ENCODE results near the gene SMAD5.

SMAD5 gene

DNA sequence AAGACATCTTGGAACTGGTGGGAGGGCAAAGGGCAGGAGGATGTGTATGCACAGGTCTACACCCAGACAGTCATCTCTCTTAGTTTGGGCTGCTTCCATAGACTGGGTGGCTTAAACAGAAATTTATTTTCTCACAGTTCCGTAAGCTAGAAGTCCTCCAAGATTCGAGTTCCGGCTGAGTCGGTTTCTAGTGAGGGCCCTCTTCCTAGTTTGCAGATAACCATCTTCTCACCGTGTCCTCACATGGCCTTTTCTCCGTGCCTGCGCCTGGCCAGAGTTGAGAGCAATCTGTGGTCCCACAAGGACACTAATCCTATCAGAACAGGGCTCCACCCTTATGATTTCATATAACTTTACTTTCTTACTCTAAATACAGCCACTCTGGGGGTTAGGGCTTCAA lies 56.2 kb downstream of the SMAD5 start:
- Histone ChIP-seq H3K4me3 (ENCODE audit: low read depth in 1 of 2, low read length in 1 of 2) (no peak overlapping the region), H3K4me1 (ENCODE audit: control insufficient read depth in 1 of 2, insufficient read depth in 1 of 2, low read depth in 1 of 2, low read length in 1 of 2) (peaks cover 0 to 4% of the 10 kb centered on the region in 2 experiments), H3K27me3 (peaks cover 48% of the 10 kb centered on the region), H3K27ac (no peak overlapping the region), H3K9me3 (no peaks in the 10 kb centered on the region), H3K36me3 (no peaks in the 10 kb centered on the region)
- TF ChIP-seq, protein P1, sequence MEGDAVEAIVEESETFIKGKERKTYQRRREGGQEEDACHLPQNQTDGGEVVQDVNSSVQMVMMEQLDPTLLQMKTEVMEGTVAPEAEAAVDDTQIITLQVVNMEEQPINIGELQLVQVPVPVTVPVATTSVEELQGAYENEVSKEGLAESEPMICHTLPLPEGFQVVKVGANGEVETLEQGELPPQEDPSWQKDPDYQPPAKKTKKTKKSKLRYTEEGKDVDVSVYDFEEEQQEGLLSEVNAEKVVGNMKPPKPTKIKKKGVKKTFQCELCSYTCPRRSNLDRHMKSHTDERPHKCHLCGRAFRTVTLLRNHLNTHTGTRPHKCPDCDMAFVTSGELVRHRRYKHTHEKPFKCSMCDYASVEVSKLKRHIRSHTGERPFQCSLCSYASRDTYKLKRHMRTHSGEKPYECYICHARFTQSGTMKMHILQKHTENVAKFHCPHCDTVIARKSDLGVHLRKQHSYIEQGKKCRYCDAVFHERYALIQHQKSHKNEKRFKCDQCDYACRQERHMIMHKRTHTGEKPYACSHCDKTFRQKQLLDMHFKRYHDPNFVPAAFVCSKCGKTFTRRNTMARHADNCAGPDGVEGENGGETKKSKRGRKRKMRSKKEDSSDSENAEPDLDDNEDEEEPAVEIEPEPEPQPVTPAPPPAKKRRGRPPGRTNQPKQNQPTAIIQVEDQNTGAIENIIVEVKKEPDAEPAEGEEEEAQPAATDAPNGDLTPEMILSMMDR (IDR thresholded peaks at IDR 0.05), result no peak

DNA sequence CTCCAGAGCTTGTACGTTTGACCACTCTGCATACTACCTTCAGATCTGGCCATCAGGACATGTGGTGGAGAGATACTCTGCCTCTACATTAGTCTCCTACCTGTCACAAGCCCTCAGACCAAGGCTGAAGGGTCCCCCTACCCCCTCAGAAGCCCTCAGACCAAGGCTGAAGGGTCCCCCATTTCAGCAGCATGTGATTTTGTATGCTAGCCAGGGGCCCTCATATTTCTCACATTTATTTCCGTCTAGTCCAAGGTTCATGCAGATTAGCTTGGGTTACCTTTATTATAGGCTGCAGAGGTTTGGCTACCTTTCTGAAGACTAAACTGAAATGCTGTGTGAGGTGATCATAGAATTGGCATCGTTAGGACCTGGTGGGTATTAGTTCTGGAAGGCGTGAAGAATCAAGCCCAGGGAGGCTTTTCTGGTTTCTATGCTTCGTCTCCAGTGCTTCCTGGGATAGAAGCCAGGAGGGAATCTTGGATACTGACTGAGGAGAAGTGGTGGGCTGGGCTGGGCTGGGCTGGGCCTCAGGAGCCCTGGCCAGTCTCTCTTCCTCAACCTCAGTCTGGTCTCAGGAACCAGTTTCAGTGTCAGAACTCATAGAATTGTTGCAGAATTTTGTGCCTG lies 57.6 kb downstream of the SMAD5 start:
- no peak overlapping the region for H3K27ac ChIP-seq
- peaks cover 0 to 4% of the 10 kb centered on the region in 2 experiments for H3K4me1 ChIP-seq (ENCODE audit: control insufficient read depth in 1 of 2, insufficient read depth in 1 of 2, low read depth in 1 of 2, low read length in 1 of 2)
- TF ChIP-seq, protein P1 (IDR thresholded peaks at IDR 0.05), result no peak
- H3K9me3 ChIP-seq, result no peaks in the 10 kb centered on the region
- peaks cover 62% of the 10 kb centered on the region for H3K27me3 ChIP-seq
- no peaks in the 10 kb centered on the region for H3K36me3 ChIP-seq
- H3K4me3 ChIP-seq (ENCODE audit: low read depth in 1 of 2, low read length in 1 of 2), result no peak overlapping the region

DNA sequence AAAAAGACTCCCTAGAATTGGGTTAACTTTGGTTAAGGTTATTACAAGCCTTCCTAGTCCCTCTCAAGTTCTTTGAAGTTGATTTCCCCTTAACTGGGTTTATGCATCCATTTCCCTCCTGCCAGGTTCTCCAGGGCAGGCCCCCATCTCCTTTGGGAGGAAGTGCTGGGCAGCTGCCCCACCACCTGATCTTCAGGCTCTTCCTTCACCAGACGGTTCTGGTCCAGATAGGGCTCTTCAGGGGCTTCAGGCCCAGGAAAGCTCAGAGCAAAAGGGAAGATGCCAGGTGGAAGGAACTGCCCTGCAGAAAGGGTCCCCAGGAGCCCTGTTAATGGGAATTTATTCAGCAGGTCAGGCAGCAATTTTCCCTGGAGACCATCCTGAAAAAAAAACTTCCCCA lies 58.3 kb downstream of the SMAD5 start:
- H3K27me3 ChIP-seq, result peaks cover 69% of the 10 kb centered on the region
- peaks cover 0 to 4% of the 10 kb centered on the region in 2 experiments for H3K4me1 ChIP-seq (ENCODE audit: control insufficient read depth in 1 of 2, insufficient read depth in 1 of 2, low read depth in 1 of 2, low read length in 1 of 2)
- no peak overlapping the region for H3K27ac ChIP-seq
- H3K36me3 ChIP-seq, result no peaks in the 10 kb centered on the region
- H3K9me3 ChIP-seq, result no peaks in the 10 kb centered on the region
- TF ChIP-seq, protein P1 (IDR thresholded peaks at IDR 0.05), result no peak
- no peak overlapping the region for H3K4me3 ChIP-seq (ENCODE audit: low read depth in 1 of 2, low read length in 1 of 2)

DNA sequence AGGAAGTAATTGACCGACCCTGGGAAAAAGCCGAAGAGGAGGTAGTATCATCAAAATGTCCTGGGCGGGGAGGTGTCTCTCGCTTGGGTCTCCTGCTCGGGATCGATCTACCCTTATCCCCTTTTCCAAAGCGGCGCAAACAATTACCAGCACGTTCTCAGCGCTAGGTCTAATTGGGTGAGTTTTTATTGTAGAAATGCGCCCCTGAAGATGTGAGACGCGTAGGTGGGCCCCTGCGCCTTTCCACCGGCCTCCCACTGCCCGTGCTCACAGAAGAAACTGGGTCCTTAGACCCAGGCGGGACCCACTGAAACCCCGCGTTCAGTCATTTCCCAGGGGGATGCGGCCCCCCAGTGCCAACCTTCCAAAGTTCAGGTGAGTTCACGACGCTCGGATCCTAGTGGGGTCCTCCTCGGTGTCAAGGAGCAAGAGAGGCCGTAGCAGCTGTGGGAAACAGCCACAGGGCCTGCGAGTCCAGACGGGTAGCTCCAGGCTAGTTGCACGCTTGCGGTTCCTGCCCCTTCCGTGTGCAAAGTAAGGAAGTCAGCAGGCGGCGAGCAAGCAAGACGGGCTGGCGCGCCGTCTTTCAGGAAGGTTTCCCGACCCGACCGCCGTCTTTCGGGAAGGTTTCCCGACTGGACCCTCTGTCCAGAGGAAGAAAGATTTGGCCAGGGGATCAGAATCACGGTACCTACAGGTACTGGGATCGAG lies 58.8 kb downstream of the SMAD5 start:
- peaks cover 0 to 4% of the 10 kb centered on the region in 2 experiments for H3K4me1 ChIP-seq (ENCODE audit: control insufficient read depth in 1 of 2, insufficient read depth in 1 of 2, low read depth in 1 of 2, low read length in 1 of 2)
- H3K27ac ChIP-seq, result no peak overlapping the region
- peaks cover 74% of the 10 kb centered on the region for H3K27me3 ChIP-seq
- H3K4me3 ChIP-seq (ENCODE audit: low read depth in 1 of 2, low read length in 1 of 2), result no peak overlapping the region
- TF ChIP-seq, protein P1 (IDR thresholded peaks at IDR 0.05), result no peak
- no peaks in the 10 kb centered on the region for H3K9me3 ChIP-seq
- H3K36me3 ChIP-seq, result no peaks in the 10 kb centered on the region

DNA sequence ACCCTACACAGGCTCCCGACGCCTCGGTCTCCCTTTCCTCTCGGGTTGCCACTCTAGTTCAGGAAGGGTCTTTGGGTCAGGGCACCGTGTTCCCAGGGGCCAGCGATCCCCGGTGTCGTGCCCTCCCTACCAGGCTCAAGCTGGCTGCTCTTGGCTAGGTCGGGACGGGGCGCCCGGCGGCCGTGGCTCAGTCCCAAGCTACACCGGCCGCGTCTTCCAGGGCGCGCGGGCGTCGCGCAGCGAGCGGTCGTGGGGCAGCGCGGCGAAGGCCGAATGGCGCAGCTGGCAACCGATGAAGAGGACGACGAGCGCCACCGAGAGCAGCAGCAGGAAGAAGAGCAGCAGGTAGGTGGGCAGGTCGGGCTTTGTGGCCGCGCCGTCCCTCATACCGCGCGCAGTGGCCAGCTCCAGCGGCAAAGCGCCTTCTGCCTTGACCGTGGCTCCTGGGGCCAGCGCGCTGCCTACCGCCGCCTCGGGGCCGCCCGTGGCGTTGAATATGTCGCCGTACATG lies 59.4 kb downstream of the SMAD5 start:
- H3K27ac ChIP-seq, result no peak overlapping the region
- TF ChIP-seq, protein P1 (IDR thresholded peaks at IDR 0.05), result no peak
- no peaks in the 10 kb centered on the region for H3K9me3 ChIP-seq
- no peak overlapping the region for H3K4me3 ChIP-seq (ENCODE audit: low read depth in 1 of 2, low read length in 1 of 2)
- peaks cover 0 to 4% of the 10 kb centered on the region in 2 experiments for H3K4me1 ChIP-seq (ENCODE audit: control insufficient read depth in 1 of 2, insufficient read depth in 1 of 2, low read depth in 1 of 2, low read length in 1 of 2)
- H3K36me3 ChIP-seq, result no peaks in the 10 kb centered on the region
- peaks cover 81% of the 10 kb centered on the region for H3K27me3 ChIP-seq
